ENCODE data around the gene SERINC4. TPM values are rescaled to one million over a fixed set of nuclear protein-coding genes. Genes with fewer than 3 reads are reported as not detected.

The SERINC4 gene
- total RNA-seq, 2 donors from 2014 or later: not detected

GRCh38 chr15:43796566-43796965, 3.5 kb downstream of the SERINC4 start:
- Histone ChIP-seq H3K4me3 (no peak overlapping the region), H3K36me3 (peaks cover 19% of the 10 kb centered on the region), H3K27ac (no peak overlapping the region), H3K4me1 (ENCODE audit: control insufficient read depth in 1 of 2, low read depth in 2 of 2) (peaks cover 22 to 62% of the 10 kb centered on the region in 2 donors), H3K27me3 (replicated peaks; ENCODE audit: insufficient read depth) (no peaks in the 10 kb centered on the region), H3K9me3 (no peaks in the 10 kb centered on the region)
- DNase-seq (ENCODE audit: low spot score): no peak
- TF ChIP-seq CTCF (IDR thresholded peaks at IDR 0.05): no peak
- no peak for ATAC-seq (ENCODE audit: insufficient number of reproducible peaks, low FRiP score, low read depth)

DNA sequence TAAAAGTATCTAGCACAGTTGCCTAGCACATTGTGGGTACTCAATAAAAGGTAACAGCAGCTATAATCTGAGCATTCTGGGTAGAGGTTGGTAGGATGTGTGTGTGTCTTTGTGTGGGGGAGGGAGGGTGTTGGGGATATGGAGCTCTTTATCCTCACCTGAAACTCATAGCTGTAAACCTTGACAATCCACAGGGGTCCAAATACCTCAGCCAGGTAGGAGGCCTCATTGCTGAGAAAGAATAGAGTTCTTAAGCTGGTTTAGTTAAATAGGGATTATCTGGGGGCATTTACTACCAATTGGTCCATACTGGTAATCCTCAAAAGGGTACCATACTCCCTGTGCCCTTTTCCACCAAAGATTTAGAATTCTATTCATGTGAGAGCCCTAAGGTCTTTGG, 4.0 kb downstream of the SERINC4 start:
- H3K27ac ChIP-seq: no peak overlapping the region
- peaks cover 22 to 56% of the 10 kb centered on the region in 2 donors for H3K4me1 ChIP-seq (ENCODE audit: control insufficient read depth in 1 of 2, low read depth in 2 of 2)
- H3K36me3 ChIP-seq: peaks cover 19% of the 10 kb centered on the region

DNA sequence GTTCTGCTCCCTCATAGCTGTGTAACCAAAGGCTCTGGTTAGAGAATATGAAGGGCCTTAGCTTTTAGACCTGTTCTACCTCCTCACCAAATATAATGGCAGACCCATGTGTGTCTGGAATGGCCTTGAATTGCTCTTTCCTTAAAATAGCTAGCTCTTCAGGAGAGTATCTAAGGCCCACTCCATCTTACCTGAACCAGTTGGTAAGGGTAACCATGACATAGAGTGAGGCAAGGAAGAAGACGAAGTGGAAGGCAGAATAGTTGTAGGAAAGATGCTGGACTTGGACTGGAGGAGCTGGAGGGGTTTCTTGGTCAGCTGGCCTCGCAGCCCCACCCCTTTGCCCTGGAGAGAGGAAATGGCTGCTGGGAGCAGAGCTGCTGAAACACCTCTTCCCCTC, 4.8 kb downstream of the SERINC4 start:
- Histone ChIP-seq H3K27me3 (replicated peaks; ENCODE audit: insufficient read depth) (no peaks in the 10 kb centered on the region), H3K4me3 (no peak overlapping the region), H3K9me3 (no peaks in the 10 kb centered on the region), H3K36me3 (peaks cover 19% of the 10 kb centered on the region), H3K4me1 (ENCODE audit: control insufficient read depth in 1 of 2, low read depth in 2 of 2) (peaks cover 22 to 55% of the 10 kb centered on the region in 2 donors), H3K27ac (peak overlapping the region in 1 of 2 donors; percentile 9)
- ATAC-seq (ENCODE audit: insufficient number of reproducible peaks, low FRiP score, low read depth) (no peak), DNase-seq (ENCODE audit: low spot score) (no peak)
- TF ChIP-seq CTCF (IDR thresholded peaks at IDR 0.05): no peak

More for the DNA sequence above, 4.0 kb downstream of the SERINC4 start:
- DNase-seq (ENCODE audit: low spot score): no peak
- H3K4me3 ChIP-seq: no peak overlapping the region
- no peaks in the 10 kb centered on the region for H3K27me3 ChIP-seq (replicated peaks; ENCODE audit: insufficient read depth)
- no peak for TF ChIP-seq CTCF (IDR thresholded peaks at IDR 0.05)
- no peaks in the 10 kb centered on the region for H3K9me3 ChIP-seq
- no peak for ATAC-seq (ENCODE audit: insufficient number of reproducible peaks, low FRiP score, low read depth)

DNA sequence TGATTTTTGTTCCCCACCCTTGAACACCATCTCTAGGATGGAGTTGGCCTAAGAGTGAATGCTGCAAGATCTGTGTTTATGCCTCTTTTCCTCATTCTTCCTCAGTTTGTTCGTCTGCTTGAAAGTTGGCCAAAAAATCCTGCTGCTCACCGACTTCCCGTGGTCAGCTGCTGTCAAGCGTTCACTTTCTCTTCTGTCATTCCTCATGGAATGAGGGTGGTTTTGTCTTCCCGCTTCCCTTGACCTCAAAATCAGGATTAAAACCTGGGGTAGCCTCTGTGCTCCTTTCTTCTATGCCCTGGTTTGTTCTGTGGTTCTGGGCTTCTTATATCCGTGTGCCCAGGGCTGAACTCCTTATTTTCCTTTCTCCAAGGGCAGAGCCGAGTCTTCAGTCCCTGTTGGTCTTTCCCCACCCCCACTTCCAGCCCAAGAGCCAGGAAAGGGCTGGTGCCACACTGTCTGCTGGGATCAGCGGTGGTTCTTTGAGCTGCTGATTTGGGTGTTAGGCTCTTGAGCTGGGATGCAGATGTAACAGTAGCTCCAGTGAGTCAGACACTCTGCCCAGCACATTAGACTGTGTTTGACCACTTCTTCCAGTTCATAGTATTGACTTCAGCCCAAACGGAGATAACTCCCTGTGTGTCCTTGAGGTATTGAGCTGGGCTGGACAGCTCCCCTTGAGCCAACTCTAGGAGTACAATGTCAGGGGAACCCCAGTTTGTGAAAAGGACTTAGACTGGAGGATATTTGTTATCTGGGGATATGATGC, 5.6 kb downstream of the SERINC4 start:
- Histone ChIP-seq H3K36me3 (peaks cover 17% of the 10 kb centered on the region), H3K4me1 (ENCODE audit: control insufficient read depth in 1 of 2, low read depth in 2 of 2) (peaks cover 17 to 47% of the 10 kb centered on the region in 2 donors), H3K27me3 (replicated peaks; ENCODE audit: insufficient read depth) (no peaks in the 10 kb centered on the region), H3K4me3 (peak overlapping the region; percentile 77), H3K27ac (peak overlapping the region in 1 of 2 donors; percentile 38), H3K9me3 (no peaks in the 10 kb centered on the region)
- no peak for DNase-seq (ENCODE audit: low spot score)
- TF ChIP-seq CTCF (IDR thresholded peaks at IDR 0.05): no peak
- ATAC-seq (ENCODE audit: insufficient number of reproducible peaks, low FRiP score, low read depth): no peak

GRCh38 chr15:43793647-43794046, 6.4 kb downstream of the SERINC4 start:
- ATAC-seq (ENCODE audit: insufficient number of reproducible peaks, low FRiP score, low read depth): no peak
- H3K4me3 ChIP-seq: peak overlapping the region; percentile 77
- no peaks in the 10 kb centered on the region for H3K27me3 ChIP-seq (replicated peaks; ENCODE audit: insufficient read depth)
- peaks cover 17 to 47% of the 10 kb centered on the region in 2 donors for H3K4me1 ChIP-seq (ENCODE audit: control insufficient read depth in 1 of 2, low read depth in 2 of 2)
- peaks cover 17% of the 10 kb centered on the region for H3K36me3 ChIP-seq
- peak overlapping the region; percentile 90 to 99 for H3K27ac ChIP-seq
- TF ChIP-seq CTCF (IDR thresholded peaks at IDR 0.05): no peak
- no peaks in the 10 kb centered on the region for H3K9me3 ChIP-seq
- DNase-seq (ENCODE audit: low spot score): no peak

Measured in thoracic aorta (tissue), 2 donors.